Colonic mucosa (tissue), 4 donors: Measurements from ENCODE around the gene IGFBP3. TPM values are rescaled to one million over a fixed set of nuclear protein-coding genes. Genes with fewer than 3 reads are reported as not detected.
"Not testable (repeated sequence)": the region's sequence is repeated elsewhere in the genome, so short reads cannot be mapped to it uniquely, and the experiment has no call there.

ENCODE experiments used
- DNase-seq: peaks from one replicate; pipeline ENCODE4 v3.0.0-alpha.2; 2020
- H3K27ac ChIP-seq: fragments of 200-600 bp; one replicate; pipeline ENCODE4 v1.8.0; 2021
- H3K27me3 ChIP-seq: fragments of 200-600 bp; one replicate; pipeline ENCODE4 v1.8.0; 2021
- H3K36me3 ChIP-seq: fragments of 200-600 bp; one replicate; pipeline ENCODE4 v1.8.0; 2021
- H3K4me1 ChIP-seq: fragments of 200-600 bp; one replicate; pipeline ENCODE4 v1.8.0; 2021; ENCODE audit warnings: mild to moderate bottlenecking
- H3K4me3 ChIP-seq: fragments of 200-600 bp; one replicate; pipeline ENCODE4 v1.8.0; 2021
- H3K9ac ChIP-seq, 2 donors: one replicate each; pipeline ENCODE4 v1.7.0; 2013; ENCODE audit warnings: control low read depth in 2 of 2, low read depth in 2 of 2, low read length in 2 of 2
- H3K9me3 ChIP-seq: fragments of 200-600 bp; one replicate; pipeline ENCODE4 v1.8.0; 2021
- intact Hi-C: fragments of 100-400 bp; cut with DNase I; formaldehyde crosslinking; loops from one replicate; pipeline ENCODE4 v1.14.1; 2022
- total RNA-seq, 2 donors: library from RNA; stranded (reverse); fragmentation: NEBNext Ultra II Directional in 1 of 2; extraction: Animal tissue kit (Norgen Biotek cat#: 25700) in 1 of 2; gene quantifications; one replicate each; pipeline ENCODE4 v1.2.1, GENCODE V29; 2021
- TF ChIP-seq, protein P1 (sequence below): fragments of 200-600 bp; IDR thresholded peaks from one replicate; pipeline ENCODE4 v1.8.0; 2022; ENCODE audit warnings: antibody characterized with exemption, mild to moderate bottlenecking
- donor health status: healthy.
- donor health status: DM: no; HTN: no; CAD: no.
- donor health status: DM: no; HTN: no; CAD: no.

Gene IGFBP3
- total RNA-seq, 2 donors from 2014 or later = 23.2 to 36.9 TPM

- Histone ChIP-seq H3K4me1 (no peaks in the 10 kb centered on the region), H3K27ac (no peak overlapping the region), H3K4me3 (no peak overlapping the region), H3K9ac (no peak overlapping the region), H3K36me3 (no peaks in the 10 kb centered on the region), H3K27me3 (no peaks in the 10 kb centered on the region), H3K9me3 (no peaks in the 10 kb centered on the region)
- TF ChIP-seq, protein P1, sequence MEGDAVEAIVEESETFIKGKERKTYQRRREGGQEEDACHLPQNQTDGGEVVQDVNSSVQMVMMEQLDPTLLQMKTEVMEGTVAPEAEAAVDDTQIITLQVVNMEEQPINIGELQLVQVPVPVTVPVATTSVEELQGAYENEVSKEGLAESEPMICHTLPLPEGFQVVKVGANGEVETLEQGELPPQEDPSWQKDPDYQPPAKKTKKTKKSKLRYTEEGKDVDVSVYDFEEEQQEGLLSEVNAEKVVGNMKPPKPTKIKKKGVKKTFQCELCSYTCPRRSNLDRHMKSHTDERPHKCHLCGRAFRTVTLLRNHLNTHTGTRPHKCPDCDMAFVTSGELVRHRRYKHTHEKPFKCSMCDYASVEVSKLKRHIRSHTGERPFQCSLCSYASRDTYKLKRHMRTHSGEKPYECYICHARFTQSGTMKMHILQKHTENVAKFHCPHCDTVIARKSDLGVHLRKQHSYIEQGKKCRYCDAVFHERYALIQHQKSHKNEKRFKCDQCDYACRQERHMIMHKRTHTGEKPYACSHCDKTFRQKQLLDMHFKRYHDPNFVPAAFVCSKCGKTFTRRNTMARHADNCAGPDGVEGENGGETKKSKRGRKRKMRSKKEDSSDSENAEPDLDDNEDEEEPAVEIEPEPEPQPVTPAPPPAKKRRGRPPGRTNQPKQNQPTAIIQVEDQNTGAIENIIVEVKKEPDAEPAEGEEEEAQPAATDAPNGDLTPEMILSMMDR = no peak
- intact Hi-C loops = no loop called here
- DNase-seq = no peak
Observed at GRCh38 chr7:45967591-45968157, 46.6 kb upstream of the IGFBP3 start.

DNA sequence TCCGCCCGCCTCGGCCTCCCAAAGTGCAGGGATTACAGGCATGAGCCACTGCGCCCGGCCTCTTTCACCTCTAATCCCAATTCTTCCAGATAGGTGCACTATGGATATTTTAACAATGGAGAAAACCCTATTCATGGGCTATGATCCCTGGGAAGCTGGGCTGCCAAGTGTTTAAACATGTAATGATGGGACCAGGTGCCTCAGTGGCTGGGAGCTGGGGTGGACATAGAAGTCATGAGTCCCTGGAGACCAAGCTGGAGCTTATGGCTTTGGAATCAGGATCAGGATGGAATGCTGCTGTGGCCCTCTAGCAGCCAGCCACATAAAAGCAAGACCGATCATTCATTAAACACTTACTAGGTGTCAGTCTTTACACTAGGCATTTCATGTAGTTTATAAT is 41.8 kb upstream of the IGFBP3 start:
- no peaks in the 10 kb centered on the region for H3K36me3 ChIP-seq
- no peak overlapping the region for H3K27ac ChIP-seq
- no peak overlapping the region for H3K9ac ChIP-seq
- no peak overlapping the region for H3K4me3 ChIP-seq
- TF ChIP-seq, protein P1 = no peak
- intact Hi-C loops = no loop called here
- H3K4me1 ChIP-seq = no peaks in the 10 kb centered on the region
- H3K27me3 ChIP-seq = no peaks in the 10 kb centered on the region
- no peak for DNase-seq
- H3K9me3 ChIP-seq = no peaks in the 10 kb centered on the region

GRCh38 chr7:45957721-45958120 is 36.6 kb upstream of the IGFBP3 start:
- H3K9me3 ChIP-seq = no peaks in the 10 kb centered on the region
- TF ChIP-seq, protein P1 = no peak
- no peak overlapping the region for H3K4me3 ChIP-seq
- H3K9ac ChIP-seq = no peak overlapping the region
- intact Hi-C loops = no loop called here
- no peaks in the 10 kb centered on the region for H3K27me3 ChIP-seq
- DNase-seq = no peak
- no peak overlapping the region for H3K27ac ChIP-seq
- no peaks in the 10 kb centered on the region for H3K36me3 ChIP-seq
- H3K4me1 ChIP-seq = no peaks in the 10 kb centered on the region

GRCh38 chr7:45955286-45955685 is 34.2 kb upstream of the IGFBP3 start:
- no peak overlapping the region for H3K4me3 ChIP-seq
- H3K9ac ChIP-seq = no peak overlapping the region
- DNase-seq = no peak
- H3K4me1 ChIP-seq = no peaks in the 10 kb centered on the region
- no peaks in the 10 kb centered on the region for H3K9me3 ChIP-seq
- intact Hi-C loops = no loop called here
- H3K27ac ChIP-seq = no peak overlapping the region
- TF ChIP-seq, protein P1 = no peak
- no peaks in the 10 kb centered on the region for H3K27me3 ChIP-seq
- no peaks in the 10 kb centered on the region for H3K36me3 ChIP-seq

DNA sequence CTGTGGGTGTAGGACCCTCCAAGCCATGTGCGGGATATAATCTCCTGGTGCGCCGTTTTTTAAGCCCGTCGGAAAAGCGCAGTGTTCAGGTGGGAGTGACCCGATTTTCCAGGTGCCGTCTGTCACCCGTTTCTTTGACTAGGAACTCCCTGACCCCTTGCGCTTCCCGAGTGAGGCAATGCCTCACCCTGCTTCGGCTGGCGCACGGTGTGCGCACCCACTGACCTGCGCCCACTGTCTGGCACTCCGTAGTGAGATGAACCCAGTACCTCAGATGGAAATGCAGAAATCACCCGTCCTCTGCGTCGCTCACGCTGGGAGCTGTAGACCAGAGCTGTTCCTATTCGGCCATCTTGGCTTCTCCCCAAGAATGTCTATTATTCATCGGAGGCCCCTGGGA is 32.0 kb upstream of the IGFBP3 start:
- H3K27me3 ChIP-seq, H3K27ac ChIP-seq, H3K9me3 ChIP-seq, H3K4me3 ChIP-seq, H3K36me3 ChIP-seq, H3K4me1 ChIP-seq, DNase-seq, H3K9ac ChIP-seq, intact Hi-C loops: not testable (repeated sequence)

GRCh38 chr7:45944058-45944457 is 23.0 kb upstream of the IGFBP3 start:
- H3K4me3 ChIP-seq = no peak overlapping the region
- intact Hi-C loops = no loop called here
- H3K27ac ChIP-seq = no peak overlapping the region
- DNase-seq = no peak
- no peak overlapping the region for H3K9ac ChIP-seq
- no peaks in the 10 kb centered on the region for H3K36me3 ChIP-seq
- no peaks in the 10 kb centered on the region for H3K9me3 ChIP-seq
- H3K27me3 ChIP-seq = no peaks in the 10 kb centered on the region
- H3K4me1 ChIP-seq = no peaks in the 10 kb centered on the region
- TF ChIP-seq, protein P1 = no peak
